ENCODE data around the gene MEGF11.

The MEGF11 gene

DNA sequence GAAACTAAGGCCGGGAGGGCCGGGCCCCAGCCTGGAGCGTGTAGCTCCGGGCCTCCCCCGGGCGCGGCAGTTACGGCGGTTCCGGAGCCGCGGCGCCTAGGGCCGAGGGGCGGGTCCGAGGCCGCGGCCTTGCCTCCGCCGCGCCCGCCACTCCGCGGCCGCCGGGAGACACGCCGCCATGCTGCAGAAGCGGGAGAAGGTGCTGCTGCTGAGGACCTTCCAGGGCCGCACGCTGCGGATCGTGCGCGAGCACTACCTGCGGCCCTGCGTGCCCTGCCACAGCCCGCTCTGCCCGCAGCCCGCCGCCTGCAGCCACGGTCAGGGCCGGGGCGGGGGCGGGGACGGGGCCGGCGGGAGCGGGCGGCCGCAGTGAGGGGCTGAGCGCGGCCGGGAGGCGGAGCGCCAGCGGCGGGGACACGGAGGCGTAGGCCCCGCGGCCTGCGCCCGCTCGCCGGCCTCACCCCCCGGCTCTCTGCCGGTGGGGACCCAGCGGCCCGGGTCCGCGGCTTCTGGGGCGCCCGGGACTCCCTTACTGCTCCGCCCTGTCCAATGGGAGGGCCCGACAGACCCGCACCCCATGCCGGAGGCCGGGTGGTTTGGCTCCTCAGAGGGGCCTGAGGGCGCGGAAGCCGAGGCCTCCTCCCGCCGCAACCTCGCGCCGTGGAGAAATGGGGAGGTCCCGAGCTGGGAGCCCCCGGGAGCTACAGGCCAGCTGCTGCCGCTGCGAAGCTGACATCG, 40.0 kb upstream of the MEGF11 start, which contains the start of gene DIS3L:
Gene DIS3L, plus strand, starts transcription at position 150 of the 738 bp plus-strand sequence. Its CDS starts 29 bp downstream, at position 179.
- peaks cover 34% of the 10 kb centered on the region for H3K79me2 ChIP-seq (ENCODE audit: insufficient read depth, low read length)
- peak within 1 kb of the TSS; percentile 88 for H3K9ac ChIP-seq (ENCODE audit: low read length)
- H3K36me3 ChIP-seq (ENCODE audit: insufficient read depth, low read length): peaks cover 28% of the 10 kb centered on the region; the same call in 1 of the 2 replicates
- TF ChIP-seq, protein P1, sequence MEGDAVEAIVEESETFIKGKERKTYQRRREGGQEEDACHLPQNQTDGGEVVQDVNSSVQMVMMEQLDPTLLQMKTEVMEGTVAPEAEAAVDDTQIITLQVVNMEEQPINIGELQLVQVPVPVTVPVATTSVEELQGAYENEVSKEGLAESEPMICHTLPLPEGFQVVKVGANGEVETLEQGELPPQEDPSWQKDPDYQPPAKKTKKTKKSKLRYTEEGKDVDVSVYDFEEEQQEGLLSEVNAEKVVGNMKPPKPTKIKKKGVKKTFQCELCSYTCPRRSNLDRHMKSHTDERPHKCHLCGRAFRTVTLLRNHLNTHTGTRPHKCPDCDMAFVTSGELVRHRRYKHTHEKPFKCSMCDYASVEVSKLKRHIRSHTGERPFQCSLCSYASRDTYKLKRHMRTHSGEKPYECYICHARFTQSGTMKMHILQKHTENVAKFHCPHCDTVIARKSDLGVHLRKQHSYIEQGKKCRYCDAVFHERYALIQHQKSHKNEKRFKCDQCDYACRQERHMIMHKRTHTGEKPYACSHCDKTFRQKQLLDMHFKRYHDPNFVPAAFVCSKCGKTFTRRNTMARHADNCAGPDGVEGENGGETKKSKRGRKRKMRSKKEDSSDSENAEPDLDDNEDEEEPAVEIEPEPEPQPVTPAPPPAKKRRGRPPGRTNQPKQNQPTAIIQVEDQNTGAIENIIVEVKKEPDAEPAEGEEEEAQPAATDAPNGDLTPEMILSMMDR (IDR thresholded peaks at IDR 0.05; ENCODE audit: low read length): no peak
- no peak for TF ChIP-seq EZH2 (IDR thresholded peaks at IDR 0.05; ENCODE audit: borderline replicate concordance, low read length)
- H3K4me3 ChIP-seq (ENCODE audit: low read depth, low read length, poor library complexity, severe bottlenecking): peak within 1 kb of the TSS; percentile 76
- H3K4me2 ChIP-seq (ENCODE audit: low read length): peak within 1 kb of the TSS; percentile 83
- H3K9me2 ChIP-seq (ENCODE audit: low read depth, low read length): no peaks in the 10 kb centered on the region
- no peaks in the 10 kb centered on the region for H3K27me3 ChIP-seq (ENCODE audit: insufficient read depth, low read length)
- H2AFZ ChIP-seq (ENCODE audit: low read length): no peak within 1 kb of the TSS
- H3K4me1 ChIP-seq (ENCODE audit: insufficient read depth, low read length, severe bottlenecking): peaks cover 62% of the 10 kb centered on the region
- peak within 1 kb of the TSS; percentile 92 for H3K27ac ChIP-seq (ENCODE audit: low read depth, low read length, poor library complexity, severe bottlenecking)
- H3F3A ChIP-seq (ENCODE audit: insufficient read depth, low read length): no peaks in the 10 kb centered on the region
- no peaks in the 10 kb centered on the region for H4K20me1 ChIP-seq (ENCODE audit: insufficient read depth, low read length)
- H3K9me3 ChIP-seq (ENCODE audit: low read length): no peaks in the 10 kb centered on the region

DNA sequence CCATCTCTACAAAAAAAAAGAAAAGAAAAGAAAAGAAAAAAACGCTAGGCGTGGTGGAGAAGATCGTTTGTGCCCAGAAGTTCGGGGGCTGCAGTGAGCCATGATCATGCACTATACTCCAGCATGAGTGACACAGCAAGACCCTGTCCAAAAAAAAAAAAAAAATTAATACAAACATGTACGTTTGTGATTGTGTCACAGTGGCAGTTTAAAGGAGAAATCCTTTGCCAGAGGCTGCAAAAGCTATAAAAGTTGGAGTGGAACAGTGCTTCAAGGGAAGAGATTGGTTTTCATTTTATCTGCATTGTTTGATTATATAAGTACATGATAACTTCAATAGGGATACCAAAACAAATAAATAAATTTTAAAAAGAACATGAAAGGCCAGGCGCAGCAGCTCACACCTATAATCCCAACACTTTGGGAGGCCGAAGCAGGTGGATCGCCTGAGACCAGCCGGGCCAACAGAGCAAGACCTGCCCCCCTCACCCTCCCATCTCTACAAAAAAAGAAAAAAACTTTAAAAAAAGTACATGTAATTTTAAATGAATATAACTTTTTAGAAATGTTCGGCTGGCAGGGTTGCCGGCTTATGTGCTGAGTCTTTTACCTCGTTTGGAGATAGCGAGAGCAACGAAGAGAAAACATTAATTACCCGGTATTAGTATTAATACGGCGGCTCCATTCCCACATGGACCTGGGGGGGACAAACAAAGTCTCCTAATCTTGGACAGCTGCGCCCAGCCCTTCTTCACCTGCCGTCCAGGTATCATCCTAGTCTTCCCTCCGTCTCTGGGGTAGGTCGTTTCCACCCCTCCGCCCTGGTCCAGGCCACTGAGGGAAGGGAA, 39.2 kb upstream of the MEGF11 start:
- H3K27me3 ChIP-seq (ENCODE audit: insufficient read depth, low read length): no peaks in the 10 kb centered on the region
- H3K9me3 ChIP-seq (ENCODE audit: low read length): no peaks in the 10 kb centered on the region
- H3K36me3 ChIP-seq (ENCODE audit: insufficient read depth, low read length): peaks cover 21% of the 10 kb centered on the region; the same call in 1 of the 2 replicates
- no peak overlapping the region for H2AFZ ChIP-seq (ENCODE audit: low read length)
- peak overlapping the region; percentile 83 for H3K4me2 ChIP-seq (ENCODE audit: low read length)
- peaks cover 69% of the 10 kb centered on the region for H3K4me1 ChIP-seq (ENCODE audit: insufficient read depth, low read length, severe bottlenecking)
- H4K20me1 ChIP-seq (ENCODE audit: insufficient read depth, low read length): no peaks in the 10 kb centered on the region
- H3K27ac ChIP-seq (ENCODE audit: low read depth, low read length, poor library complexity, severe bottlenecking): peak overlapping the region; percentile 92
- peaks cover 7% of the 10 kb centered on the region; the same call in 1 of the 2 replicates for H3F3A ChIP-seq (ENCODE audit: insufficient read depth, low read length)
- H3K9me2 ChIP-seq (ENCODE audit: low read depth, low read length): no peaks in the 10 kb centered on the region
- peaks cover 34% of the 10 kb centered on the region for H3K79me2 ChIP-seq (ENCODE audit: insufficient read depth, low read length)
- peak overlapping the region; percentile 76 for H3K4me3 ChIP-seq (ENCODE audit: low read depth, low read length, poor library complexity, severe bottlenecking)
- TF ChIP-seq EZH2 (IDR thresholded peaks at IDR 0.05; ENCODE audit: borderline replicate concordance, low read length): no peak
- TF ChIP-seq, protein P1 (IDR thresholded peaks at IDR 0.05; ENCODE audit: low read length): no peak
- peak overlapping the region; percentile 88 for H3K9ac ChIP-seq (ENCODE audit: low read length)

DNA sequence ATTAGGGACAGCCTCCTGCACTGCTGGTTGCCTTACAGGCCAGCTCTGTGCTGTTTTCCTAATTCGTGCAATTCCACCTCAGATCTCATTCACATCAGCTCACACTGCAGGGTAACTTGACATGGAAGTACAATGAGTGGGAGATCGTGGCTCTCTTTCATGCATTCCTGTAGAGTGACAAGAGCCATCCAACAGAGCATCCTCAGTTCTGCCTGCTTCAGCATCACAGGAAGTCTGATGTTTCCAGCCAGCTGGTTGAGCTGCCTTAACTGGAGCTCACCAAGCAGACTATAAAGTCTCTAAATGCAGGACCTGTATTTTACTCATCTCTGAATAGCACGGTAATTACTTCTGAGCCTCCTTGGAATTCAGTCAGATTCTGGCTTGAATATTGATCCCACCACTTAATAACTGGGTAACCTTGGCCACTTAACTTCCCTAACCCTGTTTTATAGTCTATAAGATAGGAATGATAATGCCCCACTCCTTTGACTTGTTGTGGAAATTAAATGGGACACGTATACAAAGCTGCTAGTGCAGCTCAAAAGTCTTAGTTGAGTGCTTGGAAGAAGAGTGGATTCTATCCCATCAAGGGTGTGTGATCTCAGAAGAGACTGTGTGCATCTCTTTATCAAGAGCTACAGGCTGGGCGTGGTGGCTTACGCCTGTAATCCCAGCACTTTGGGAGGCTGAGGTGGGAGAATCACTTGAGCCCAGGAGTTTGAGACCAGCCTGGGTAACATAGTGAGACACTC, 38.4 kb upstream of the MEGF11 start:
- Histone ChIP-seq H3F3A (ENCODE audit: insufficient read depth, low read length) (peaks cover 7% of the 10 kb centered on the region; the same call in 1 of the 2 replicates), H3K27me3 (ENCODE audit: insufficient read depth, low read length) (no peaks in the 10 kb centered on the region), H3K9me2 (ENCODE audit: low read depth, low read length) (no peaks in the 10 kb centered on the region), H3K9me3 (ENCODE audit: low read length) (no peaks in the 10 kb centered on the region), H3K79me2 (ENCODE audit: insufficient read depth, low read length) (peaks cover 29% of the 10 kb centered on the region), H3K36me3 (ENCODE audit: insufficient read depth, low read length) (peaks cover 14% of the 10 kb centered on the region; the same call in 1 of the 2 replicates), H3K4me3 (ENCODE audit: low read depth, low read length, poor library complexity, severe bottlenecking) (peak overlapping the region; percentile 76), H3K9ac (ENCODE audit: low read length) (peak overlapping the region; percentile 88), H3K4me1 (ENCODE audit: insufficient read depth, low read length, severe bottlenecking) (peaks cover 76% of the 10 kb centered on the region), H4K20me1 (ENCODE audit: insufficient read depth, low read length) (no peaks in the 10 kb centered on the region), H3K4me2 (ENCODE audit: low read length) (peak overlapping the region; percentile 83), H3K27ac (ENCODE audit: low read depth, low read length, poor library complexity, severe bottlenecking) (peak overlapping the region; percentile 92), H2AFZ (ENCODE audit: low read length) (no peak overlapping the region)
- no peak for TF ChIP-seq EZH2 (IDR thresholded peaks at IDR 0.05; ENCODE audit: borderline replicate concordance, low read length)
- TF ChIP-seq, protein P1 (IDR thresholded peaks at IDR 0.05; ENCODE audit: low read length): no peak
